CD4-positive, alpha-beta T cell treated with Interleukin-6 for 4 hours (primary cell): ENCODE results near the gene CILP2.
A peak's percentile ranks its signal among the peaks of the same experiment; 100 is the strongest.

Experiments used
- DNase-seq: peaks from one replicate; pipeline ENCODE4 v3.0.0-alpha.2; 2020; ENCODE audit warnings: mixed read lengths

Gene CILP2

GRCh38 chr19:19568802-19569756, 31.0 kb downstream of the CILP2 start:
- no peak for DNase-seq

DNA sequence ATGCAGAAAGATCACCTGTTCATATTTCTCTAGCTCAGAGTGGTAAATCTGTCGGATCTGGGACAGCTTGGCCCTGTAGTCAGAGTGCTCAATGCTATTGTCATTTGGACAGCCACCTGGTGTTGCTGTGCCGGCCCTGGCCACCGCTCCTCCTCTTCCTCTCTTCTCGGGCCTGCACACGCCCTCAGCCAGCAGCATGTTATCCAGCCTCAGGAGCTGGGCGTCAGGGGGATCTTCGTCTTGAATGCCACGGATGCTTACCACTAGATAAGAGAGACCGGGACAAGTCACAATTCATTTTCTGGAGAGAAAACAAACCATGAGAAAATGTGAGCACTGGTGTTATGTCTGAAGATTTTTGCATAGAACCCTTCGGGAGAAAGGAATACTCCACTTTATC, 32.5 kb downstream of the CILP2 start:
- no peak for DNase-seq

GRCh38 chr19:19571071-19571786, 33.2 kb downstream of the CILP2 start:
- DNase-seq, result no peak

DNA sequence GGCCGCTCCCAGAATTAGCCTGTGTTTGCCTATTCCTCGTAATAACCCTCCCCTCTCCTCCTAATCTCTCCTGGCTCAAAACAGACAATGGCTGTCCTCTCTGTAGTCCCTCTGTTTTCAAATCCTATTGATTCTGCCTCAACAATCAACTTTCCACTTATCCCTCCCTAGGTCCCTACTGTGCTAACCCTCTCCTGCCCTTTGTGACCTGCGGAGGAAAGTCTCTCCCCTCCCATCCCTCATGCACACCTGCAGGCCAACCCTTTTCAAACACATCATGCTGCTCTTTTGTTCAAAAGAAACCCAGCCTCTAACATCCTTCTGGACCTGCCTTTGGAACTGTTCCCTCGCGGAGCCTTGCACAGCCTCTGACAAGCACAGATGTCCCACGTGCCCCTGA, 37.3 kb downstream of the CILP2 start:
- DNase-seq, result no peak

DNA sequence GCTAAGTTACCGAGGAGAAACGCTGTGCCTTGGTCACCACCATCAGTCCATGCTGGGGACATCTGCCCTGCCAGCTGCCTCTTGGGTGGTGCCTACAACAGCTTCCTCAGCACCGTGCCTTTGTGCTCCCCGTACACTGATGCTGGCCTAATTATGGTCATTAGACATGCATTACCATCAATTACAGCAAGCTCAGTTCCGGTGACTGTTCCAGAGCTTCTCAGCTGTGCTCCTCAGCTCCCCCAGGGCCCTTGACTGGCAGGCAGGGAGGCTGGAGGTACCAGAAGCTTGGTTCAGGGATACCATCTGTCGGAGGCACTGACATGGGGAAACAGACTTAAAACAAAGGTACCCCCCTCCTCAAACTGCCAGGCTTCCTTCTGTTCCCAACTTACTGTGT, 40.2 kb downstream of the CILP2 start:
- DNase-seq, result no peak

DNA sequence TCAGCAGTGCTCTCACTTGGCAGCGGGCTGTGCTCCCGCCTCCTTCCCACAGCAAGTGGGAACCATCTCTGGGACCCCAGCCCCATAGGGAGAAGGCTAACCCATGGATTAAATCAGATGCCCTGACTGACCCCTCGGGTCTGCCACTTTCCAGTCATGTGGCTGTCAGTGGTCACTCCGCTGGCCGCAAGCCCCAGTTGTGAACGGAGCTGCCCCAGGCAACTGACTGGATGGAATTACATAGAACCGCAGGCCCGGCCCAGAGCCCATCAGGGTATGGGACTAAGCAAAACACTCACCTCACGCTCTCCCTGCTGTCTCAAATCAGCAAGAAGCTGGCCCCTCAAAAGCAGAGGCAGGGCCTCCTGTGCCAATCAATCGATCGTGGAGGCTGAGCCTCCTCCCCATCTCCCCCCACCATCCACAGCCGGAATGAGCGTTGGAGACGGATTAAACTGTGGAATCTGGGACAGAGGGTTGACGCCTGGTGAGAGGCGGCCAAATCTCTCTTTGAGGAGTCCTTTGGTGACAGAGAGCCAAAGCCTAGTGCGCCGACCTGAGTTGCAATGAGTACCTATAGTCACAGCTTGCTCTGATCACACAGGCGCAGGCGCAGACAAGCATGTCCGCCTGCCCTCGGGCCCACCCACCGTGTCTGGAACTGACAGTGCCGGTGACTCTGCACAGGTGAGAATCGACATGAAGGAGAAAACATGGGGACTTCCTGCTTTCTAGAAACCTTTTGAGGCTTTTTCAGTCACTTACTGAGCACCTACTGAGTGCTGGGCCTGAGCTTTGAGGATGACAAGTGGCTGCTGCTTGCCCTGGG, 41.7 kb downstream of the CILP2 start:
- DNase-seq, result no peak

DNA sequence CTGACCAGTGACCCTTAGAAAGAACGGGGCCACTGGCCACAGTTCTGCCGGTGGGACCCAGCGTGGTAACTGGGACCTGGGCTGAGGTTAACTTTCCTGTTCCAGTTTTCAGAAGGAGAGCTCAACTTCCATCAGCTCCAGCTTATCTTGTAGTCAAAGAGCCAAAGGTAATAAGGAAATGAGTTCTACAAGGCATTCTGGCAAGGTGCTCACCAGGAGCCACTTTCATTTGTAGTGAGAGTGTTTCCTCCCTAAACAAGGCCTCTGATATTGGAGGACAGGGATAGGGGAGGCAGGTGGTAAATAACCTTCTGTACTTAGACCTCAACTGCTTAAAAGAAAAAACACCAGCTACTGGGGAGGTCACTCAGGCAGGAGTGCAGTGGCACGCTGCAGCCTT, 42.4 kb downstream of the CILP2 start:
- no peak for DNase-seq

DNA sequence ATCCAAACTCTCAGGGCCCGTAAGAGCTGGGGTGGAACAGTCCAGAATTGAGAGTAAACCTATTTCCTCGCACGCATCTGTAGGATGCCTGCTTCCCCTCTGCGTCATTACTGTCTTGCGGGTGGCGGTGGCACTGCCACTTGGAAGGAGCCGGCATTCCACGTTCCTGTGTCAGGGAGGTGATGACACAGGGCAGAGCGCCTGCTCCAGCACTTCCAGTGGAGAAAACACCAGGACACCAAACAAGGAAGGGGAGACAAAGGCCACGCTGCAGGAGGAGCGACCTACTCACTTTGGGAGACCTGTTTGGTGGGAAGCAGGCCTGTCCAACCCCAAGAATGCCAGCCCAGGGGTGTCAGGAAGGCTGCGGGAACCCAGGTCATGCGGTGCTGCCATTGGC, 43.3 kb downstream of the CILP2 start:
- no peak for DNase-seq

DNA sequence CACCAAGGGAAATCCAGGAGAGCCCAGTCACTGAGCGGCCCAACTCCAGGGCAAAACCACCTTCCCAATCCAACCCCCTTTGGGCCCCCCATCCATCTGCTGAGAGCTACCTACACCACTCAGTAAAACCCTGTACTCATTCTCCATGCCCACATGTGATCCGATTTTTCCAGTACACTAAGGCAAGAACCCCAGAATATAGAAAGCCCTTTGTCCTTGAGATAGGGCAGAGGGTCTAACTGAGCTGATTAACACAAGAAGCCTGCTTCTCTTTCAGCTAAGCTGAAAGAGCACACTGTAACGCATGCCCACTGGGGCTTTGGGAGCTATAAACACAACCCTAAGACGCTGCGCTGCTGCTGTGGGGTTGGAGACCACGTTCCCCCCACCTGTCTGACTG, 44.4 kb downstream of the CILP2 start:
- DNase-seq, result no peak

- no peak for DNase-seq
Observed at GRCh38 chr19:19584356-19584755, 46.3 kb downstream of the CILP2 start.

GRCh38 chr19:19587771-19588170, 49.7 kb downstream of the CILP2 start:
- no peak for DNase-seq

DNA sequence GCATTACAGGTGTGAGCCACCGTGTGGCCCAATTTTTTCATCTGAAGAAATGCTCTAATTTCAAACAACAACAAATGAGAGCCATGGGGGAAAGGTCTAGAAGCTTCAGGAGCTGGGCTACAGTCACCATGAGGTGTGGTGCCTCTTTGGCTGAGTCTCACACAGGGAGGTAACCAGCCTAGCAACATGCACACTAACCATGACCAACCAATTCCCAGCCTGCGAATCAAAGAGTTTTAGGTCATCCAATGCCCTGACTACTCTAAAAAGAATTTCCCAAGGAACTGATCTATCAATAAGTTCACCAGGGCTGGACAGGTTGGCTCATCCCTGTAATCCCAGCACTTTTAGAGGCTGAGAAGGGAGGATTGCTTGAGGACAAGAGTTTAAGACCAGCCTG, 50.5 kb downstream of the CILP2 start:
- no peak for DNase-seq

GRCh38 chr19:19591133-19591825, 53.2 kb downstream of the CILP2 start:
- DNase-seq, result peak; percentile 68

DNA sequence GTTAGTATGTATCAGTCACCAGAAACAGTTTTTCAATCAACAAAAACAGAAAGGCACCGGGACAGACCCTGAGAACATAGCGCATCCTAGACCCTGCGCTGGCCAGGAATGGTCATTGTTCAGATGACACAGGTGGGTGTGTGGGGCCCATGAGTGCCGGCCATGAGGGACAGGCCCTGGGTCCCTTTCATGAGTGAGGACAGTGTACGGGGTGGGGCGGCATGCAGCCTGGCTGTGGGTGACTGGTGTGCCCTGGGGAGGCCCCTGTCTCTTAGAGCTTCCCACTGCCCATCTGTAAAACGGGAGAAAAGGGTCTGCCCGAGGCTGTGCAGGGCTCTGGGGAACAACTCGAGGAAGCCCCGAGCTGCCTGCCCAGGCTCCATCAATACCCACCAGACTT, 54.6 kb downstream of the CILP2 start:
- DNase-seq, result no peak

DNA sequence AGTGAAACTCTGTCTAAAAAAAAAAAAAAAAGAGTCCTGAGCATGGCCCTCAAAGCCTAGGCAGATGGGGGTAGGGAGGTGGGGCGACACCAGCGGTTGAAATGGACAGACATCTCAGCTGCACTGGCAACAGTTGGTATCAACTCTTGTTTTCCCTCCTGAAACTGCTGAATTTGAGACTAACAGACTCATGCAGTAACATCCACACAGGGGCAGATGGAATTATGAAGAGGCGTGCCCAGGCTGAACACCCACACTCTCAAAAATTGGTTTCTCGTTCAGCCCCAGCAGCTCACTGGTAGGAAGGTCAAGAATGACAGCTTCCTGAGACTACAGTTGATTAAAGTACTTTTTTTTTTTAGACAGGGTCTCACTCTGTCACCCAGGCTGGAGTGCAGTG, 56.3 kb downstream of the CILP2 start:
- DNase-seq, result no peak

GRCh38 chr19:19595171-19595701, 57.2 kb downstream of the CILP2 start:
- no peak for DNase-seq
